Activated CD4-positive, alpha-beta T cell treated with anti-CD3 and anti-CD28 coated beads for 36 hours (primary cell): ENCODE results near the gene ASAP3. TPM values are rescaled to one million over a fixed set of nuclear protein-coding genes. Genes with fewer than 3 reads are reported as not detected.
"Not testable (repeated sequence)": the region's sequence is repeated elsewhere in the genome, so short reads cannot be mapped to it uniquely, and the experiment has no call there.

ENCODE experiments used
- ATAC-seq: fragments of 200-7000 bp; cut with Tn5 transposase; one replicate; pipeline ENCODE4 v1.10.0; 2021; ENCODE audit warnings: mild to moderate bottlenecking, moderate library complexity
- CTCF ChIA-PET: fragments of 350-600 bp; sonication (Branson Sonifier 250); formaldehyde crosslinking; loops from one replicate; lab custom pipeline; 2021; ENCODE audit warnings: antibody characterized with exemption; lab: Charles Lee
- POLR2A ChIA-PET: fragments of 350-600 bp; sonication (Branson Sonifier 250); formaldehyde crosslinking; loops from one replicate; lab custom pipeline; 2021; ENCODE audit warnings: antibody characterized with exemption, inconsistent platforms; lab: Charles Lee
- DNase-seq: peaks from one replicate; pipeline ENCODE4 v3.0.0-alpha.2; 2020
- H3K27ac Mint-ChIP-seq: one replicate; pipeline ENCODE4 v1.8.0; 2021; ENCODE audit warnings: mixed read lengths
- H3K27me3 Mint-ChIP-seq: one replicate; pipeline ENCODE4 v1.8.0; 2021; ENCODE audit warnings: mixed read lengths
- H3K36me3 Mint-ChIP-seq: one replicate; pipeline ENCODE4 v1.8.0; 2021; ENCODE audit warnings: low read depth, mixed read lengths
- H3K4me1 Mint-ChIP-seq: one replicate; pipeline ENCODE4 v1.8.0; 2021; ENCODE audit warnings: mixed read lengths
- H3K4me3 Mint-ChIP-seq: one replicate; pipeline ENCODE4 v1.8.0; 2021; ENCODE audit warnings: mild to moderate bottlenecking, moderate library complexity, mixed read lengths
- H3K9me3 Mint-ChIP-seq: one replicate; pipeline ENCODE4 v1.8.0; 2021; ENCODE audit warnings: low read depth, mixed read lengths
- intact Hi-C, 2 experiments: fragments of 100-400 bp; cut with DNase I in 1 of 2; cut with micrococcal nuclease in 1 of 2; formaldehyde crosslinking; loops; one replicate each; pipeline versions ENCODE4 v1.14.2 to v1.15.1; 2022 to 2024; cut with DNase I, micrococcal nuclease
- total RNA-seq, 2 experiments: library from RNA; stranded (reverse); gene quantifications; one replicate each; pipeline ENCODE4 v1.2.3, GENCODE V29; 2021

The ASAP3 gene
- total RNA-seq, 2 experiments from 2014 or later: 0.37 to 0.57 TPM

- Mint-ChIP-seq H3K27me3 (no peaks in the 10 kb centered on the region), H3K36me3 (peaks cover 76% of the 10 kb centered on the region), H3K9me3 (no peaks in the 10 kb centered on the region), H3K27ac (no peak overlapping the region), H3K4me3 (no peak overlapping the region), H3K4me1 (no peaks in the 10 kb centered on the region)
- DNase-seq (no peak), ATAC-seq (no peak)
- CTCF ChIA-PET: interaction anchor here (0.5 to 2.3 kb wide), 6 partner anchors 10 to 124 kb away, joined by 3 to 15 read pairs (median 6); no protein-coding TSS in a partner anchor
- intact Hi-C loops: no loop called here
- POLR2A ChIA-PET: interaction anchor here (0.6 to 1.2 kb wide), 3 partner anchors 13 to 487 kb away, joined by 3 to 5 read pairs (median 3); partner anchors contain the start of gene E2F2
These were observed 30.2 kb upstream of the ASAP3 start for GRCh38 chr1:23514111-23514679.

- no peaks in the 10 kb centered on the region for H3K27me3 Mint-ChIP-seq
- H3K27ac Mint-ChIP-seq: no peak overlapping the region
- DNase-seq (no peak), ATAC-seq (no peak)
- peaks cover 59% of the 10 kb centered on the region for H3K36me3 Mint-ChIP-seq
- intact Hi-C loops: no loop called here
- no peak overlapping the region for H3K4me3 Mint-ChIP-seq
- POLR2A ChIA-PET: interaction anchor here (0.7 kb wide), 1 partner anchor 9 kb away, joined by 4 read pairs; no protein-coding TSS in a partner anchor
- H3K4me1 Mint-ChIP-seq: no peaks in the 10 kb centered on the region
- CTCF ChIA-PET: no interaction called here
- H3K9me3 Mint-ChIP-seq: no peaks in the 10 kb centered on the region
These were observed 25.9 kb upstream of the ASAP3 start for GRCh38 chr1:23509896-23510295.

GRCh38 chr1:23506376-23507107, 22.6 kb upstream of the ASAP3 start:
- no peak overlapping the region for H3K4me3 Mint-ChIP-seq
- no peaks in the 10 kb centered on the region for H3K27me3 Mint-ChIP-seq
- intact Hi-C loops: no loop called here
- no peak overlapping the region for H3K27ac Mint-ChIP-seq
- POLR2A ChIA-PET: interaction anchor here (1.9 kb wide), 1 partner anchor 8 kb away, joined by 6 read pairs; no protein-coding TSS in a partner anchor
- H3K36me3 Mint-ChIP-seq: peaks cover 33% of the 10 kb centered on the region
- no peaks in the 10 kb centered on the region for H3K9me3 Mint-ChIP-seq
- ATAC-seq (no peak), DNase-seq (no peak)
- CTCF ChIA-PET: interaction anchor here (1.0 to 4.6 kb wide), 4 partner anchors 9 to 131 kb away, joined by 3 to 32 read pairs (median 5); no protein-coding TSS in a partner anchor
- no peaks in the 10 kb centered on the region for H3K4me1 Mint-ChIP-seq

- H3K27me3 Mint-ChIP-seq: no peaks in the 10 kb centered on the region
- intact Hi-C loops: no loop called here
- DNase-seq (no peak), ATAC-seq (no peak)
- no peaks in the 10 kb centered on the region for H3K4me1 Mint-ChIP-seq
- ChIA-PET POLR2A (no interaction called here), CTCF (interaction anchor here (4.6 kb wide), 1 partner anchor 9 kb away, joined by 32 read pairs; no protein-coding TSS in a partner anchor)
- H3K36me3 Mint-ChIP-seq: peaks cover 26% of the 10 kb centered on the region
- H3K27ac Mint-ChIP-seq: no peak overlapping the region
- H3K4me3 Mint-ChIP-seq: no peak overlapping the region
- no peaks in the 10 kb centered on the region for H3K9me3 Mint-ChIP-seq
These were observed 21.9 kb upstream of the ASAP3 start for GRCh38 chr1:23505851-23506250.

GRCh38 chr1:23504156-23504555, 20.2 kb upstream of the ASAP3 start:
- H3K27ac Mint-ChIP-seq, CTCF ChIA-PET, ATAC-seq, H3K27me3 Mint-ChIP-seq, H3K4me3 Mint-ChIP-seq, intact Hi-C loops, H3K9me3 Mint-ChIP-seq, H3K4me1 Mint-ChIP-seq, POLR2A ChIA-PET, DNase-seq: not testable (repeated sequence)
- H3K36me3 Mint-ChIP-seq: peaks cover 12% of the 10 kb centered on the region

- ChIA-PET CTCF (interaction anchor here (10.4 kb wide), 1 partner anchor 40 kb away, joined by 197 read pairs; no protein-coding TSS in a partner anchor), POLR2A (no interaction called here)
- intact Hi-C loops: no loop called here
- ATAC-seq (no peak), DNase-seq (no peak)
- no peaks in the 10 kb centered on the region for H3K4me1 Mint-ChIP-seq
- H3K9me3 Mint-ChIP-seq: no peaks in the 10 kb centered on the region
- no peaks in the 10 kb centered on the region for H3K27me3 Mint-ChIP-seq
- no peak overlapping the region for H3K4me3 Mint-ChIP-seq
- peaks cover 4% of the 10 kb centered on the region for H3K36me3 Mint-ChIP-seq
- no peak overlapping the region for H3K27ac Mint-ChIP-seq
These were observed 19.0 kb upstream of the ASAP3 start for GRCh38 chr1:23502951-23503350.

- H3K9me3 Mint-ChIP-seq: no peaks in the 10 kb centered on the region
- no peaks in the 10 kb centered on the region for H3K27me3 Mint-ChIP-seq
- ChIA-PET CTCF (interaction anchor here (1.2 to 10.4 kb wide), 5 partner anchors 13 to 138 kb away, joined by 3 to 197 read pairs (median 8); no protein-coding TSS in a partner anchor), POLR2A (no interaction called here)
- H3K4me3 Mint-ChIP-seq: no peak overlapping the region
- DNase-seq (no peak), ATAC-seq (no peak)
- H3K27ac Mint-ChIP-seq: no peak overlapping the region
- no peaks in the 10 kb centered on the region for H3K4me1 Mint-ChIP-seq
- peaks cover 3% of the 10 kb centered on the region for H3K36me3 Mint-ChIP-seq
- intact Hi-C loops: no loop called here
These were observed 16.5 kb upstream of the ASAP3 start for GRCh38 chr1:23500466-23500865.

GRCh38 chr1:23497777-23498439, 13.9 kb upstream of the ASAP3 start:
- H3K27ac Mint-ChIP-seq: no peak overlapping the region
- no peak overlapping the region for H3K4me3 Mint-ChIP-seq
- no peak for DNase-seq
- intact Hi-C loops: loop anchor here (1.0 to 5.0 kb wide), 4 partner anchors 41 to 167 kb away; no protein-coding TSS in a partner anchor
- CTCF ChIA-PET: interaction anchor here (0.6 to 10.4 kb wide), 36 partner anchors 9 to 674 kb away, joined by 3 to 197 read pairs (median 5); partner anchors contain the start of genes ASAP3, E2F2 and ID3
- no peaks in the 10 kb centered on the region for H3K9me3 Mint-ChIP-seq
- POLR2A ChIA-PET: interaction anchor here (0.6 to 1.8 kb wide), 4 partner anchors 9 to 42 kb away, joined by 3 to 9 read pairs (median 5); no protein-coding TSS in a partner anchor
- no peaks in the 10 kb centered on the region for H3K27me3 Mint-ChIP-seq
- H3K4me1 Mint-ChIP-seq: no peaks in the 10 kb centered on the region
- H3K36me3 Mint-ChIP-seq: no peaks in the 10 kb centered on the region
- no peak for ATAC-seq

- no peak overlapping the region for H3K27ac Mint-ChIP-seq
- POLR2A ChIA-PET: interaction anchor here (1.1 to 1.8 kb wide), 2 partner anchors 33 to 43 kb away, joined by 3 to 9 read pairs; no protein-coding TSS in a partner anchor
- ATAC-seq: peak; percentile 12
- no peaks in the 10 kb centered on the region for H3K4me1 Mint-ChIP-seq
- intact Hi-C loops: loop anchor here (1.0 to 5.0 kb wide), 4 partner anchors 43 to 168 kb away; no protein-coding TSS in a partner anchor
- H3K4me3 Mint-ChIP-seq: no peak overlapping the region
- DNase-seq: no peak
- no peaks in the 10 kb centered on the region for H3K27me3 Mint-ChIP-seq
- CTCF ChIA-PET: interaction anchor here (0.6 to 10.4 kb wide), 47 partner anchors 10 to 1078 kb away, joined by 3 to 197 read pairs (median 4); partner anchors contain the start of genes ASAP3, E2F2, ID3 and RPL11
- no peaks in the 10 kb centered on the region for H3K36me3 Mint-ChIP-seq
- no peaks in the 10 kb centered on the region for H3K9me3 Mint-ChIP-seq
These were observed 12.7 kb upstream of the ASAP3 start for GRCh38 chr1:23496490-23497181.

- H3K27ac Mint-ChIP-seq, H3K36me3 Mint-ChIP-seq, H3K4me3 Mint-ChIP-seq, H3K9me3 Mint-ChIP-seq, H3K27me3 Mint-ChIP-seq, H3K4me1 Mint-ChIP-seq, DNase-seq, POLR2A ChIA-PET, ATAC-seq: not testable (repeated sequence)
- intact Hi-C loops: loop anchor here in 1 of 2 experiments (5.0 kb wide), 1 partner anchor 142 kb away; no protein-coding TSS in a partner anchor
- CTCF ChIA-PET: interaction anchor here (0.5 to 10.4 kb wide), 6 partner anchors 30 to 1141 kb away, joined by 3 to 197 read pairs (median 24); partner anchors contain the start of gene ELOA
These were observed 10.9 kb upstream of the ASAP3 start for GRCh38 chr1:23494836-23495235.
